Measurements from ENCODE around the gene PYGO1.

GRCh38 chr15:55628369-55628730, 40.2 kb upstream of the PYGO1 start:
- no peak for TF ChIP-seq CTCF (IDR thresholded peaks at IDR 0.05; ENCODE audit: low read length)
- no peak for TF ChIP-seq EZH2 (IDR thresholded peaks at IDR 0.05; ENCODE audit: borderline replicate concordance, low read length)

All from OCI-LY1 (cell line).